Astrocyte of the cerebellum (primary cell): ENCODE data around the gene GREB1.

Source experiments
- DNase-seq: peaks from one replicate; pipeline ENCODE4 v3.0.0-alpha.2; 2011; ENCODE audit warnings: low read depth
- H3K4me3 ChIP-seq: 2 replicates; pipeline ENCODE4 v1.5.1; 2011; ENCODE audit warnings: mild to moderate bottlenecking, low read depth, low read length, moderate library complexity
- in situ Hi-C: cut with HindIII; loops from 2 replicates; pipeline ENCODE4 v1.10.0; 2017; ENCODE audit warnings: low sequenced_read_pairs
- TF ChIP-seq, protein P1 (sequence below): IDR thresholded peaks from 2 replicates; pipeline ENCODE4 v1.5.1; 2012; ENCODE audit warnings: low read length, low read depth, moderate library complexity, mild to moderate bottlenecking; ENCODE audit errors: missing control alignments

Gene GREB1

DNA sequence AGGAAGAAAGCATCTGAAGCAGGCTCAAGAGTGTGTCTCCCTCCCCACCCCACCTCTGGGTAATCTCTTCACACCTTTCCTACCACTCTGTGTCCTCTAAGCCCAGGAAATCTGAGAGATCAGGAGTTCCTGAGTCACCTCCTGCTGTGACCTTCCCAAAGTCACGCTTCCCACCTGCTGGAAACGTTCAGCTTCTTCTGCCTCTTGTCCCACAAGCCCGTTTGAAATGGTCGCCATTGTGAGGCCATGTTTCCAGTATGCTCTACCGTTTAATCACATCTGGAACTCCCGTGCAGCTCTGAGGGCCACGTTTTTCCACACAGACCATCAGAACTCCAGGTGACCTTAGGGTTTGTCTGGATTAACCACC is 25.9 kb downstream of the GREB1 start:
- in situ Hi-C loops = no loop called here

DNA sequence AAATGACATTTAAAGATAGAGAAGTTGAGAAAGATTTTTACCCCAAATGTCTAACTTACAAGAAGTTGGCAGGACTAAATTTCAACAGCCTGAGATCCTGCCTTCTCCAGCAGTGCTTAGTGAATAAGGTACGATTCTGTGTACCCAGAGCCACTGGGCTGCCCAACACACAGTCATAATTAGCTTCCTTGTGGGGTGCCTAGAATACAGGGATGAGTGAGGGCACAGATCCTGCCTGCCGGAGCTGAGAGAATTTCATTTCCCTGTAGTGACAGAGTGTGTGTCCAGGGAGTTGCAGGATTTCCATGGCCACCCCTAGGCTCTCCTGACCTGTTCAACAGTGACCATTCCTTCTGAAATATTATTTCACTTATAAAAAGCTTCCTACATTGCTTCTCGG is 27.0 kb downstream of the GREB1 start:
- TF ChIP-seq, protein P1, sequence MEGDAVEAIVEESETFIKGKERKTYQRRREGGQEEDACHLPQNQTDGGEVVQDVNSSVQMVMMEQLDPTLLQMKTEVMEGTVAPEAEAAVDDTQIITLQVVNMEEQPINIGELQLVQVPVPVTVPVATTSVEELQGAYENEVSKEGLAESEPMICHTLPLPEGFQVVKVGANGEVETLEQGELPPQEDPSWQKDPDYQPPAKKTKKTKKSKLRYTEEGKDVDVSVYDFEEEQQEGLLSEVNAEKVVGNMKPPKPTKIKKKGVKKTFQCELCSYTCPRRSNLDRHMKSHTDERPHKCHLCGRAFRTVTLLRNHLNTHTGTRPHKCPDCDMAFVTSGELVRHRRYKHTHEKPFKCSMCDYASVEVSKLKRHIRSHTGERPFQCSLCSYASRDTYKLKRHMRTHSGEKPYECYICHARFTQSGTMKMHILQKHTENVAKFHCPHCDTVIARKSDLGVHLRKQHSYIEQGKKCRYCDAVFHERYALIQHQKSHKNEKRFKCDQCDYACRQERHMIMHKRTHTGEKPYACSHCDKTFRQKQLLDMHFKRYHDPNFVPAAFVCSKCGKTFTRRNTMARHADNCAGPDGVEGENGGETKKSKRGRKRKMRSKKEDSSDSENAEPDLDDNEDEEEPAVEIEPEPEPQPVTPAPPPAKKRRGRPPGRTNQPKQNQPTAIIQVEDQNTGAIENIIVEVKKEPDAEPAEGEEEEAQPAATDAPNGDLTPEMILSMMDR = no peak
- in situ Hi-C loops = no loop called here
- DNase-seq = no peak
- H3K4me3 ChIP-seq = no peak overlapping the region

More for the DNA sequence above, 25.9 kb downstream of the GREB1 start:
- no peak for DNase-seq
- no peak overlapping the region for H3K4me3 ChIP-seq
- TF ChIP-seq, protein P1 = no peak

DNA sequence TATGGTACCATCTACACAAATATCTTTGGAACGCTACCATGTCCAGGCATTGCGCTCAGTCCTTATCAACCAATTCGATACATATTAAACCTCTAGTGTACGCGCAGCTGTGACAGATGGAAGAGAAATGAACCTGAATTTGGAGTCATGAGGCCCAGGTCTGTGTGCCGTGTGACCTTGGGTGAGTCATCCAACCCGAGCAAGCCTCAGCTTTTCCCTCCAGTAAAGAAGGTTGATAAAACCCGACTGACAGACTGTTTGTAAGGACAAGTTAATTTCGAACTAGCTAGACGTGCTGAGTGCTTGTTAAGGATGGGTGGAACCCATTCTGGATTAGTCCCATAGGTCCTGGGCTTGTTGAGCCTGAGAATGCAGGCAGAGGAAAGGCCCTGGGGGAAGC is 28.2 kb downstream of the GREB1 start:
- H3K4me3 ChIP-seq = no peak overlapping the region
- in situ Hi-C loops = no loop called here
- TF ChIP-seq, protein P1 = no peak
- no peak for DNase-seq

DNA sequence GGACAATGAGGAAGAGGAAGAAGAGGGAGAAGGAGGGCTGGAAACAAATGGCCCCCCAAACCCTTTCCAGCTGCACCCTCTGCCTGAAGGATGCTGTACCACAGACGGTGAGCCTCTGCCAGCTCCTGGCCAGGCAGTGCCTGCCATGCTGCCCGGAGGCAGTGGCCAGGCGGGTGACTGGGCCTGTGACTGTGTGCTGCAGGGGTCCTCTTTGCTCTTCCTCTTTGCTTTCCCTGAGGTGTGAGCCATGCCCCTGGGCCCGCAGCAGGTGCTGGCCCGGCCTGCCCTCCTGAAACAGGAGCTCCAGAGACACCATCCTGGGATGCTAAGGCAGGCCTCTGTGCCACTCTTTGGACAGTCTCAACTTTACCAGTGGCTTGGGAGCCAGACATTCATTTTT is 28.6 kb downstream of the GREB1 start:
- TF ChIP-seq, protein P1 = no peak
- H3K4me3 ChIP-seq = no peak overlapping the region
- in situ Hi-C loops = no loop called here
- no peak for DNase-seq

DNA sequence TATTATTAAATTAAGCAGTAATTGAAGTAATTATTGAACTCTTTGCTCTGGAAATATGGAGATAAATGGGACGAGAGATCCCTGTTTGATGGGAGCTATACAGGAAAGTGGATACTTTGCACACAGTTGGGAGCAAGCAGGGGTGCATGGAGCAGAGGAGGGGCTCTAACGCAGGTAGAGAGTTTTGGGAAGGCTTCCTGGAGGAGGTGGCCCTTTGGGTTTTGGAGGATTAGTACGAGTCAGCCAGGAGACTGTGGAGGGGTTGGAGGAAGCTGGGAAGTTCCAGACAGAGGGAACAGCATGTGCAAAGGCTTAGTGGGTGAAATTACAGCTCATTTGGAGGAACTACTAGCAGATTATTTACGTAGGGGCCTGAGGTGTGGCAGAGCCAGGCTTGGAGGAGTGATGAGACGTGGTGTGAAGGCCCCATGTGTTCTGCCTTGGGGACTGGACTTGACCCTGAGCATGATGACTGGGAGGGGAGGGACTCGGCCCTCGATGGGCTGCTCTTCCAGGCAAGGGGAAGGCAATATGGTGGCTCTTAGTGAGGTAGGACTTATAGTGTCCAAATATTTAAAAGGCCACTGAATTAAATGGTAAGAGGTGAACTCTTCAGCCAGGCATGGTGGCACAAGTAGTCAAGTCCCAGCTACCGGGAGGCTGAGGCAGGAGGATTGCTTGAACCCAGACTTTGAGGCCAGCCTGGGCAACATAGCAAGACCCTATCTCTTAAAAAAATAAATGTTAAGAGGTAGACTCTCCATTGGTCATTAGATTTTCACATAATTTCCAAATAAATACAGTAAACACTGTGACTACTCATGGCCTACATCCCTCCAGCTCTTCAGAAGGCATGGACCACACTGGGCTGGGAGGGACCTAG is 30.2 kb downstream of the GREB1 start:
- no peak overlapping the region for H3K4me3 ChIP-seq
- TF ChIP-seq, protein P1 = no peak
- in situ Hi-C loops = no loop called here
- DNase-seq = no peak

DNA sequence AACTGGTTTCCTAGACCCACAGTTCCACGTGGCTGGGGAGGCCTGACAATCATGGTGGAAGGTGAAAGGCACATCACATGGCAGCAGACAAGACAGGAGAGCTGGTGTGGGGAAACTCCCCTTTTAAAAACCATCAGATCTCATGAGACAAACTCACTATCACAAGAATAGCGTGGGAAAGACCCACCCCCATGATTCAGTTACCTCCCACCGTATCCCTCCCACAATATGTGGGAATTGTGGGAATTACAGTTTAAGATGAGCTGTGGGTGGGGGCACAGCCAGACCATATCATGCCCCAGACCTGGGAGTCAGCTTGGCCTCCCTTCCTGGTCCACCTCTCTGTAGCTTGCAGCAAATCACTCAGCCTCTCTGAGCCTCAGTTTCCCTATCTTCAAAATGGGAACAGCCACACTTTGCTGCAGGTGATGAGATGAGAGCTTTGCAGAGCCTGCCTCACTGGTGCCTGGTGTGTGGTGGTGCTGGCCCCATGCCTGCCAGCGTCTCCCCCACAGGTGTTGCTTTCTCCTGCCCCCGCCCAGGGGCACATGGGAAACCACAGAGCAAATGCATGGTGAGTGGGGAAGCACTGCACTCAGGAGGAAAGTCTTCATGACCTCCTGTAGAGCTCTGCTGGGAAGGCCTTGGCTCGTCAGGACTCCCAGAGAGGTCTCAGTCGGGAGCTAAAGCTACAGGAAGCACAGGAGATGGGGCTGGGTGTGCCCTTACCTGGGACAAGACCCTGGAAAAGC is 31.1 kb downstream of the GREB1 start:
- TF ChIP-seq, protein P1 = no peak
- in situ Hi-C loops = no loop called here
- no peak overlapping the region for H3K4me3 ChIP-seq
- DNase-seq = no peak
